AG04450 (cell line): ENCODE measurements around the gene ZPR1. TPM values are rescaled to one million over a fixed set of nuclear protein-coding genes. Genes with fewer than 3 reads are reported as not detected.
A peak's percentile ranks its signal among the peaks of the same experiment; 100 is the strongest.
"Not testable (repeated sequence)": the region's sequence is repeated elsewhere in the genome, so short reads cannot be mapped to it uniquely, and the experiment has no call there.

Experiments used
- CTCF ChIA-PET: fragments of 300-600, 350-600 bp; formaldehyde crosslinking; extraction: SDS; loops from one replicate; lab custom pipeline; 2022; ENCODE audit warnings: antibody characterized with exemption, inconsistent platforms; lab: Charles Lee
- POLR2A ChIA-PET: fragments of 350-600 bp; formaldehyde crosslinking; extraction: SDS; loops from one replicate; lab custom pipeline; 2021; ENCODE audit warnings: antibody characterized with exemption, inconsistent platforms; lab: Yijun Ruan, JAX
- DNase-seq: peaks from one replicate; pipeline ENCODE4 v3.0.0-alpha.2; 2011; ENCODE audit warnings: low read depth, low spot score
- H3K27ac ChIP-seq: one replicate; pipeline ENCODE4 v1.5.1; 2012; ENCODE audit warnings: low read depth, low read length, control low read depth
- H3K27me3 ChIP-seq: one replicate; pipeline ENCODE4 v1.6.0; 2012; ENCODE audit warnings: low read length; ENCODE audit not compliant: control insufficient read depth, insufficient read depth
- H3K4me3 ChIP-seq: 2 replicates; pipeline ENCODE4 v1.5.1; 2011; ENCODE audit warnings: mild to moderate bottlenecking, low read depth, low read length, control low read depth
- H3K9me3 ChIP-seq: 2 replicates; pipeline ENCODE4 v1.5.1; 2012; ENCODE audit warnings: low read length; ENCODE audit not compliant: control insufficient read depth, insufficient read depth
- polyA plus RNA-seq: library from polyadenylated mRNA; depleted of rRNA; stranded (reverse); fragments of >200 nt; gene quantifications from 2 replicates; pipeline ENCODE4 v1.2.3, GENCODE V29; 2011
- TF ChIP-seq, protein P1 (sequence below): IDR thresholded peaks from 2 replicates; pipeline ENCODE4 v1.5.1; 2011; ENCODE audit warnings: low read depth, low read length, control low read depth, inconsistent platforms

The ZPR1 gene
- polyA plus RNA-seq, 1 experiment = 57.1 TPM

- peak within 1 kb of the TSS; percentile 89 for H3K4me3 ChIP-seq
- peak within 1 kb of the TSS; percentile 78 for H3K27ac ChIP-seq
- TF ChIP-seq, protein P1, sequence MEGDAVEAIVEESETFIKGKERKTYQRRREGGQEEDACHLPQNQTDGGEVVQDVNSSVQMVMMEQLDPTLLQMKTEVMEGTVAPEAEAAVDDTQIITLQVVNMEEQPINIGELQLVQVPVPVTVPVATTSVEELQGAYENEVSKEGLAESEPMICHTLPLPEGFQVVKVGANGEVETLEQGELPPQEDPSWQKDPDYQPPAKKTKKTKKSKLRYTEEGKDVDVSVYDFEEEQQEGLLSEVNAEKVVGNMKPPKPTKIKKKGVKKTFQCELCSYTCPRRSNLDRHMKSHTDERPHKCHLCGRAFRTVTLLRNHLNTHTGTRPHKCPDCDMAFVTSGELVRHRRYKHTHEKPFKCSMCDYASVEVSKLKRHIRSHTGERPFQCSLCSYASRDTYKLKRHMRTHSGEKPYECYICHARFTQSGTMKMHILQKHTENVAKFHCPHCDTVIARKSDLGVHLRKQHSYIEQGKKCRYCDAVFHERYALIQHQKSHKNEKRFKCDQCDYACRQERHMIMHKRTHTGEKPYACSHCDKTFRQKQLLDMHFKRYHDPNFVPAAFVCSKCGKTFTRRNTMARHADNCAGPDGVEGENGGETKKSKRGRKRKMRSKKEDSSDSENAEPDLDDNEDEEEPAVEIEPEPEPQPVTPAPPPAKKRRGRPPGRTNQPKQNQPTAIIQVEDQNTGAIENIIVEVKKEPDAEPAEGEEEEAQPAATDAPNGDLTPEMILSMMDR = no peak
- ChIA-PET POLR2A (interaction anchor here (0.6 to 1.9 kb wide), 3 partner anchors 15 to 333 kb away, joined by 3 to 11 read pairs (median 4); partner anchors contain the start of gene ZPR1), CTCF (interaction anchor here (0.7 to 1.5 kb wide), 2 partner anchors 18 to 29 kb away, joined by 4 to 9 read pairs; partner anchors contain the start of gene APOA5)
- no peaks in the 10 kb centered on the region; the same call in 1 of the 2 replicates for H3K9me3 ChIP-seq
- no peaks in the 10 kb centered on the region for H3K27me3 ChIP-seq
- peak; percentile 37 for DNase-seq
Measured at GRCh38 chr11:116772443-116773202, 15.2 kb downstream of the ZPR1 start, which contains the start of gene BUD13. Gene BUD13 (minus strand): TSS chr11:116772987. CDS start chr11:116772964, 23 bp downstream.

GRCh38 chr11:116771935-116772334, 15.9 kb downstream of the ZPR1 start:
- Histone ChIP-seq H3K27ac (no peak overlapping the region), H3K9me3 (no peaks in the 10 kb centered on the region; the same call in 1 of the 2 replicates), H3K4me3 (peak overlapping the region; percentile 89), H3K27me3 (no peaks in the 10 kb centered on the region)
- POLR2A ChIA-PET = interaction anchor here (1.9 kb wide), 1 partner anchor 16 kb away, joined by 11 read pairs; the partner anchor contains the start of gene ZPR1
- CTCF ChIA-PET = interaction anchor here (0.7 to 1.3 kb wide), 2 partner anchors 19 to 29 kb away, joined by 4 to 6 read pairs; partner anchors contain the start of gene APOA5
- TF ChIP-seq, protein P1 = no peak
- no peak for DNase-seq

DNA sequence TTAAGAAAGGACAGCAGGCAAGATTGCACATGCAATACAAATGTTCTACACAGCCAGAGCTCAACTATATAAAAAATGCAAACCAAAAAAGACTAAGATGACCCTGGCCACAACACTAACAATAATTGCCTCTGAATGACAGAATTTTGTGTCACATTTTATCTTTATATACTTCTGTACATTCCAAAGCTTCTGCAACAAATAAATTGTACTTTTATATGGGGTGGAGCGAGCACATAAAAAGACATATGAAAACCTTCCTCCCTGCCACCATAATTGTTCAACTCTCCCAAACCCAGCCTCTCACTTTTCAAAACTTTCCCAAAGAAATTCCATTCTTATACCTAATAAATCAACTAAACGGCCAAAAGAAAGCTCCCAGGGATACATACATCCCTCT, 25.7 kb downstream of the ZPR1 start:
- Histone ChIP-seq H3K9me3 (no peaks in the 10 kb centered on the region), H3K27me3 (no peaks in the 10 kb centered on the region), H3K27ac (no peak overlapping the region), H3K4me3 (no peak overlapping the region)
- TF ChIP-seq, protein P1 = no peak
- CTCF ChIA-PET = interaction anchor here (0.5 kb wide), 1 partner anchor 377 kb away, joined by 6 read pairs; no protein-coding TSS in a partner anchor
- DNase-seq = no peak
- POLR2A ChIA-PET = interaction anchor here (0.6 kb wide), 1 partner anchor 468 kb away, joined by 7 read pairs; no protein-coding TSS in a partner anchor

- H3K27me3 ChIP-seq, H3K4me3 ChIP-seq, POLR2A ChIA-PET, DNase-seq, H3K27ac ChIP-seq, H3K9me3 ChIP-seq: not testable (repeated sequence)
- CTCF ChIA-PET = interaction anchor here (1.2 to 3.2 kb wide), 2 partner anchors 13 to 30 kb away, joined by 3 to 25 read pairs; no protein-coding TSS in a partner anchor
Measured at GRCh38 chr11:116756044-116756443, 31.8 kb downstream of the ZPR1 start.

- POLR2A ChIA-PET = no interaction called here
- no peak overlapping the region for H3K27ac ChIP-seq
- no peaks in the 10 kb centered on the region for H3K9me3 ChIP-seq
- TF ChIP-seq, protein P1 = no peak
- CTCF ChIA-PET = interaction anchor here (0.9 to 2.4 kb wide), 3 partner anchors 7 to 17 kb away, joined by 3 to 14 read pairs (median 4); no protein-coding TSS in a partner anchor
- H3K4me3 ChIP-seq = no peak overlapping the region
- DNase-seq = no peak
- no peaks in the 10 kb centered on the region for H3K27me3 ChIP-seq
Measured at GRCh38 chr11:116750070-116750718, 37.6 kb downstream of the ZPR1 start.
